Motor neuron (in vitro differentiated cells): Measurements from ENCODE around the gene ALOXE3. TPM values are rescaled to one million over a fixed set of nuclear protein-coding genes. Genes with fewer than 3 reads are reported as not detected.
"Not testable (repeated sequence)": the region's sequence is repeated elsewhere in the genome, so short reads cannot be mapped to it uniquely, and the experiment has no call there.

Experiments used
- ATAC-seq, 8 experiments: fragments of 200-7000 bp; cut with Tn5 transposase; replicated peaks in 6 of 8; 2 replicates each; pipeline ENCODE4 v1.8.0; 2021; ENCODE audit warnings: mild to moderate bottlenecking in 8 of 8, moderate library complexity in 8 of 8
- H3K27ac ChIP-seq, 2 donors: fragments of 250-450 bp; sonication (Bioruptor Pico); 2 replicates each; pipeline ENCODE4 v1.9.0; 2021; ENCODE audit warnings: antibody characterized with exemption in 2 of 2, mild to moderate bottlenecking in 2 of 2, moderate library complexity in 1 of 2
- H3K4me1 ChIP-seq, 2 donors: fragments of 250-450 bp; sonication (Bioruptor Pico); replicated peaks in 1 of 2; 2 replicates each; pipeline ENCODE4 v1.6.1; 2021; ENCODE audit warnings: antibody characterized with exemption in 2 of 2, mild to moderate bottlenecking in 2 of 2, moderate library complexity in 1 of 2
- H3K4me3 ChIP-seq, 5 donors: fragments of 250-450 bp; sonication (Bioruptor Pico); 2 replicates each; pipeline ENCODE4 v1.9.0; 2021; ENCODE audit warnings: antibody characterized with exemption in 5 of 5, mild to moderate bottlenecking in 5 of 5, moderate library complexity in 4 of 5
- WGBS, 10 experiments: fragments of 450-650 bp; shearing (Covaris generic); methylation state at CpG; one replicate each; pipeline ENCODE4 v1.0.0; 2022; 5-methylcytosine and 5-hydroxymethylcytosine counted together
- in situ Hi-C, 9 experiments: fragments of 400-800 bp; cut with MboI; loops; one replicate each; pipeline ENCODE4 v1.15.0; 2021; ENCODE audit warnings: low sequenced_read_pairs in 9 of 9, low pct_unique_long_range_greater_than_20kb in 2 of 9; ENCODE audit not compliant: unreplicated experiment in 9 of 9
- total RNA-seq, 8 experiments: library from RNA; unstranded; fragments of 300-600 nt; gene quantifications; 2 replicates each; pipeline versions ENCODE4 v1.2.3 to v1.2.4, GENCODE V29; 2022

The ALOXE3 gene
- total RNA-seq, 8 experiments from 2014 or later = 0.15 to 0.95 (median 0.36) TPM; not detected in 1

- 49 to 89% (median 60%) methylated on average over 1 to 5 of the region's 6 CpGs; no CpG with 5 or more reads in 5 of the 10 experiments for WGBS, 10 experiments
- in situ Hi-C loops = loop anchor here in 2 of 9 experiments (25.0 kb wide), 1 partner anchor 703 kb away; the partner anchor contains the start of gene MFSD6L (in 2 of the 2)
These were observed 34.1 kb downstream of the ALOXE3 start for GRCh38 chr17:8084250-8084649.

GRCh38 chr17:8082292-8082691, 36.0 kb downstream of the ALOXE3 start:
- in situ Hi-C loops = loop anchor here in 2 of 9 experiments (25.0 kb wide), 1 partner anchor 705 kb away; the partner anchor contains the start of gene MFSD6L (in 2 of the 2)
- WGBS, 10 experiments = 28 to 96% (median 90%) methylated on average over 2 to 10 of the region's 10 CpGs; no CpG with 5 or more reads in 1 of the 10 experiments
- Histone ChIP-seq H3K4me1 (no peaks in the 10 kb centered on the region), H3K4me3 (no peak overlapping the region), H3K27ac (no peak overlapping the region)
- ATAC-seq = no peak

More at GRCh38 chr17:8084250-8084649, 34.1 kb downstream of the ALOXE3 start:
- H3K4me1 ChIP-seq = no peaks in the 10 kb centered on the region
- H3K27ac ChIP-seq = no peak overlapping the region
- no peak overlapping the region for H3K4me3 ChIP-seq
- no peak for ATAC-seq

GRCh38 chr17:8081876-8082275, 36.4 kb downstream of the ALOXE3 start:
- 40 to 100% (median 95%) methylated on average over 1 to 3 of the region's 3 CpGs; no CpG with 5 or more reads in 1 of the 10 experiments for WGBS, 10 experiments
- in situ Hi-C loops = loop anchor here in 2 of 9 experiments (25.0 kb wide), 1 partner anchor 705 kb away; the partner anchor contains the start of gene MFSD6L (in 2 of the 2)
- no peaks in the 10 kb centered on the region for H3K4me1 ChIP-seq
- no peak overlapping the region for H3K4me3 ChIP-seq
- no peak overlapping the region for H3K27ac ChIP-seq
- ATAC-seq = no peak

GRCh38 chr17:8080799-8081219, 37.5 kb downstream of the ALOXE3 start:
- Histone ChIP-seq H3K4me1 (no peaks in the 10 kb centered on the region), H3K4me3 (no peak overlapping the region), H3K27ac (no peak overlapping the region)
- ATAC-seq = peak in 3 of 8 experiments; percentile 11 to 72 (median 45)
- in situ Hi-C loops = loop anchor here in 2 of 9 experiments (25.0 kb wide), 1 partner anchor 706 kb away; the partner anchor contains the start of gene MFSD6L (in 2 of the 2)
- 90% methylated on average over 2 of the region's 17 CpGs; no CpG with 5 or more reads in 9 of the 10 experiments for WGBS, 10 experiments

- ATAC-seq = peak in 7 of 8 experiments; percentile 14 to 32 (median 21)
- in situ Hi-C loops = loop anchor here in 2 of 9 experiments (25.0 kb wide), 1 partner anchor 707 kb away; the partner anchor contains the start of gene MFSD6L (in 2 of the 2)
- WGBS, 10 experiments = 0 to 35% (median 5%) methylated on average over 1 to 6 of the region's 25 CpGs; no CpG with 5 or more reads in 6 of the 10 experiments
- Histone ChIP-seq H3K4me3 (peak overlapping the region in 4 of 5 donors; percentile 35 to 38 (median 36)), H3K4me1 (no peaks in the 10 kb centered on the region), H3K27ac (no peak overlapping the region)
These were observed 38.0 kb downstream of the ALOXE3 start for GRCh38 chr17:8080208-8080798.

GRCh38 chr17:8079291-8080207, 38.8 kb downstream of the ALOXE3 start:
- Histone ChIP-seq H3K4me1 (no peaks in the 10 kb centered on the region), H3K27ac (no peak overlapping the region), H3K4me3 (peak overlapping the region; percentile 18 to 38 (median 36))
- 0 to 17% (median 3%) methylated on average over 4 to 6 of the region's 87 CpGs; no CpG with 5 or more reads in 5 of the 10 experiments for WGBS, 10 experiments
- in situ Hi-C loops = loop anchor here in 2 of 9 experiments (25.0 kb wide), 1 partner anchor 708 kb away; the partner anchor contains the start of gene MFSD6L (in 2 of the 2)
- ATAC-seq = peak; percentile 88 to 94 (median 90)

GRCh38 chr17:8077939-8078338, 40.4 kb downstream of the ALOXE3 start:
- not testable (repeated sequence) for H3K4me3 ChIP-seq, H3K27ac ChIP-seq, ATAC-seq, H3K4me1 ChIP-seq
- WGBS, 10 experiments = 20 to 100% (median 51%) methylated on average over 1 to 4 of the region's 5 CpGs; no CpG with 5 or more reads in 1 of the 10 experiments
- in situ Hi-C loops = loop anchor here in 2 of 9 experiments (25.0 kb wide), 1 partner anchor 709 kb away; the partner anchor contains the start of gene MFSD6L (in 2 of the 2)

- H3K27ac ChIP-seq = no peak overlapping the region
- no peak for ATAC-seq
- in situ Hi-C loops = loop anchor here in 2 of 9 experiments (25.0 kb wide), 1 partner anchor 711 kb away; the partner anchor contains the start of gene MFSD6L (in 2 of the 2)
- WGBS, 10 experiments = 33 to 80% (median 67%) methylated on average over 1 to 9 of the region's 13 CpGs; no CpG with 5 or more reads in 5 of the 10 experiments
- H3K4me1 ChIP-seq = peaks cover 3 to 10% of the 10 kb centered on the region in 2 donors
- H3K4me3 ChIP-seq = no peak overlapping the region
These were observed 41.6 kb downstream of the ALOXE3 start for GRCh38 chr17:8076502-8077266.

- Histone ChIP-seq H3K27ac (no peak overlapping the region), H3K4me3 (no peak overlapping the region), H3K4me1 (peaks cover 3 to 10% of the 10 kb centered on the region in 2 donors)
- no peak for ATAC-seq
- in situ Hi-C loops = loop anchor here in 2 of 9 experiments (25.0 kb wide), 1 partner anchor 712 kb away; the partner anchor contains the start of gene MFSD6L (in 2 of the 2)
- 20 to 77% (median 63%) methylated on average over 1 to 6 of the region's 14 CpGs; no CpG with 5 or more reads in 7 of the 10 experiments for WGBS, 10 experiments
These were observed 42.6 kb downstream of the ALOXE3 start for GRCh38 chr17:8075574-8076342.

- in situ Hi-C loops = loop anchor here in 2 of 9 experiments (25.0 kb wide), 1 partner anchor 712 kb away; the partner anchor contains the start of gene MFSD6L (in 2 of the 2)
- WGBS, 10 experiments = 60 to 100% (median 70%) methylated on average over 1 to 2 of the region's 3 CpGs; no CpG with 5 or more reads in 5 of the 10 experiments
- Histone ChIP-seq H3K4me3 (no peak overlapping the region), H3K4me1 (peaks cover 3 to 10% of the 10 kb centered on the region in 2 donors), H3K27ac (no peak overlapping the region)
- ATAC-seq = no peak
These were observed 43.2 kb downstream of the ALOXE3 start for GRCh38 chr17:8075081-8075480.

- peak in 2 of 8 experiments; percentile 67 to 84 for ATAC-seq
- in situ Hi-C loops = no loop called here
These were observed 43.8 kb downstream of the ALOXE3 start for GRCh38 chr17:8074554-8074953.

More at GRCh38 chr17:8074554-8074953, 43.8 kb downstream of the ALOXE3 start:
- peaks cover 3 to 10% of the 10 kb centered on the region in 2 donors for H3K4me1 ChIP-seq
- 22 to 53% (median 37%) methylated on average over 3 to 6 of the region's 7 CpGs; no CpG with 5 or more reads in 5 of the 10 experiments for WGBS, 10 experiments
- H3K4me3 ChIP-seq = no peak overlapping the region
- no peak overlapping the region for H3K27ac ChIP-seq
